Rectal smooth muscle tissue (tissue), 1 donor: ENCODE measurements around the gene ENOX2.

ENCODE experiments used
- H3K27ac ChIP-seq: one replicate; pipeline ENCODE4 v1.7.0; 2013; ENCODE audit warnings: low read depth, low read length, inconsistent platforms
- H3K27me3 ChIP-seq: one replicate; pipeline ENCODE4 v1.7.0; 2013; ENCODE audit warnings: low read length; ENCODE audit not compliant: control insufficient read depth, insufficient read depth
- H3K36me3 ChIP-seq: one replicate; pipeline ENCODE4 v1.7.0; 2013; ENCODE audit warnings: low read length; ENCODE audit not compliant: control insufficient read depth, insufficient read depth
- H3K4me1 ChIP-seq: one replicate; pipeline ENCODE4 v1.7.0; 2013; ENCODE audit warnings: low read length; ENCODE audit not compliant: control insufficient read depth, insufficient read depth
- H3K4me3 ChIP-seq: one replicate; pipeline ENCODE4 v1.7.0; 2013; ENCODE audit warnings: low read length
- H3K9ac ChIP-seq: one replicate; pipeline ENCODE4 v1.7.0; 2013; ENCODE audit warnings: low read length

Gene ENOX2

DNA sequence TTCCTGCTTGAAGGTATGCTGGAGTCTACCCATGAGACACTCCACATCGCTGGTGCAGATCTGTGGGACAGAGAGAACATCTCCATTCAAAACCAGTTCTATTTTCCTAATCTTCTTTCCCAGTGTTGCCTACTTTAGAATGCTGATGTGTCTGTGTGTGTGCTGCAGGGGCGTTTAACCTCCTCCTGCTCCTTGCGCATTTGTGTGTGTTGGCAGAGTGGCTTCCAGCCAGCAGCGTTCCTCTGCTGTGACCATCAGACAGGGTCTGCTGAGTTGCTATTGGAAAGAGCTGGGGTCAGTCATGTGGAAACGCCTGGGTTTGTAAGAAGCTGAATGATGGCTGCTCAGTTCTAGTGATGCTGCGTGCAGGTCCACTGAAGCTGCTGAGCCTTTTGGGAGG, 277.6 kb downstream of the ENOX2 start:
- no peaks in the 10 kb centered on the region for H3K4me1 ChIP-seq
- H3K4me3 ChIP-seq = no peak overlapping the region
- no peak overlapping the region for H3K9ac ChIP-seq
- no peaks in the 10 kb centered on the region for H3K36me3 ChIP-seq
- no peaks in the 10 kb centered on the region for H3K27me3 ChIP-seq
- no peak overlapping the region for H3K27ac ChIP-seq

DNA sequence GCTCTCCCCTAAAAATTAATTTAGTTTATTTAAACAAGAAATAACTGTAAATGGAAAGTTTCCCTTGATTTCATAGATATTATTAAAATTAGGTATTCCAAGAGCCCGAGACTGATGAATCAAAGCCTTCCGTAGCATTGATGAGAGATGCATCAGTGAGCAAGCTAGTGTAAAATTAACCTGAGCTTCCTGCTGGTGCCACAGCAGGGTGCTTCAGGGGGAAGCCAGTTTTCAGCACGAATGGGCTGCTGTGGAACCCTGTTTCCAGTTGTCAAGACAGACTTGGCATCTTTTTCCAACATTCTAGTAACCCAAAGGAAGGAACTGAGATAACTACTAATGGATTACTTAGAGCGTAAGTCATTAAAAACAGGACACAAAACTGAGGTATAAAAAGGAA, 279.5 kb downstream of the ENOX2 start:
- Histone ChIP-seq H3K4me3 (no peak overlapping the region), H3K9ac (no peak overlapping the region), H3K36me3 (no peaks in the 10 kb centered on the region), H3K4me1 (no peaks in the 10 kb centered on the region), H3K27ac (no peak overlapping the region), H3K27me3 (no peaks in the 10 kb centered on the region)

DNA sequence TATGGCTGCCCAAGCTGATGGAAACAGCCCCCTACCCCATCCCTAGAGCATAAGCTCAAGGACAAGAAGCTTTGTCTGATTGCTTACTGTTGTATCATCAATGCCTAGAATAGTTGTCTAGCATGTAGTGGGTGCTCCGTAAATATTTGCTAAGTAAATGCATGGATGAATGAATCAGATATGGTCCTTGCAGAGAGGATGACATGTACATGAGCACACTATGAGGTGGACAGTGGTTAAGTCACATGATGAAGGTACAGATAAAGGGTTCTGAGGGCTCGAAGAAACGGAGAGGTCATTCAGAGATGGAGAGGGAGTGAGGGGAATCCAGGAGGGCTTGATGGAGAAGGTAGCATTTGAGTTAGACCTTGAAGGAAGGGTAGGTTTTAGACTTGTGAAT, 287.1 kb downstream of the ENOX2 start:
- H3K4me3 ChIP-seq = no peak overlapping the region
- H3K36me3 ChIP-seq = no peaks in the 10 kb centered on the region
- H3K4me1 ChIP-seq = no peaks in the 10 kb centered on the region
- H3K27ac ChIP-seq = no peak overlapping the region
- H3K27me3 ChIP-seq = no peaks in the 10 kb centered on the region
- no peak overlapping the region for H3K9ac ChIP-seq

DNA sequence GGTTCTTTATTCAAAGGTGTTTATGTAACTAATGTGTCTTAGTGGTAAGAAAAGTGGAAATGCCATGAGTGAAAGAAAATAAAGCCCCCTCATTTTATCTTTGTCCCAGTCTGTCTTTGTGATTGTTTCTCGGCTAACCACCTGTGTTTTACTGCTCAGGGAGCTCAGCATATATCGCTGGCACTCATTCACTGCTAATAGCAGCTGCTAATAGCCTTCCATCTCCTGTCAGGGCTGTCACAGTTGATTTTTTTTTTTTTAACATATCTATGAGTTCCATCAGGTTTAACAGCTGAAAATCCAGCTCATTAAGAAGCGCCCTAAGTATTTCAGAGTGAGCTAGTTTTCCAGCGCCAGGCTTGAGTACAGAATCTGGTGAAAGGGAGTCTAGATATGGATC, 295.6 kb downstream of the ENOX2 start:
- Histone ChIP-seq H3K9ac (no peak overlapping the region), H3K27me3 (no peaks in the 10 kb centered on the region), H3K4me3 (no peak overlapping the region), H3K27ac (no peak overlapping the region), H3K4me1 (no peaks in the 10 kb centered on the region), H3K36me3 (no peaks in the 10 kb centered on the region)

DNA sequence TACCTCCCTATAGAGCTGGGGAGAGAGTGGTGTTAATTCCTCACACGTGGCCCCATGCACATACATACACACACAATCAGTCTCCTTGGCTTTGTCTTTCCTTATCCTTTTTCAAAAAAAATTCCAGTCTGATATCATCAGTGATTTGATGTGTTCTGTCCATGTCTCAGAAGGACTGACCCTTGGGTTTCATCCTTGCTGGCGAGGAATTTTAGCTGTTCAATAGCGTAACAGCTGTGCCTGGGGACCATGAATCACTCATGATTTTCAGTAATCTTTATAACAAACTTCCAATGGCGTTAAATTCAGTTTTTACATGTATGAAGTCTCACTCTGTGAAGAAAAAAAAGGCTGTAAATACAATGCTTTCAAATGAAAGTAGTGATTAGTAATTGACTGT, 296.6 kb downstream of the ENOX2 start:
- no peak overlapping the region for H3K27ac ChIP-seq
- H3K9ac ChIP-seq = no peak overlapping the region
- H3K36me3 ChIP-seq = no peaks in the 10 kb centered on the region
- no peaks in the 10 kb centered on the region for H3K4me1 ChIP-seq
- H3K4me3 ChIP-seq = no peak overlapping the region
- no peaks in the 10 kb centered on the region for H3K27me3 ChIP-seq

DNA sequence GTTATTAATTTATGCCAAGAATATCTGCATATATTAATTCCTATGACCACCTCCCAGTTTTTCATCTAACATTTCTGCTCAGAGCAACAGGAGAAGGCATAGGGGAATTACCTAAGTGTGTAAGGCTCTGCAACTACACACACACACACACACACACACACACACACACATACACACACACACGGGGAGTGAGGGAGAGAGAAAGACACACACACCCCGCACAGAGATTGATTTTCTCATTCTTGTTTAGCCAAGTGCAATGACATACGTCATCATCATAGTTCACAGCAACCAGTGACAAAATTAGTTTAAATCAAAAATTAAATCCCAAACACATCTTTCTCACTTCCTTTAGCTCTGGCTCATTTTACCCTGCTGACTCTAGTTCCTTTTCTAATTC, 298.1 kb downstream of the ENOX2 start:
- Histone ChIP-seq H3K36me3 (no peaks in the 10 kb centered on the region), H3K27ac (no peak overlapping the region), H3K4me1 (no peaks in the 10 kb centered on the region), H3K9ac (no peak overlapping the region), H3K4me3 (no peak overlapping the region), H3K27me3 (no peaks in the 10 kb centered on the region)

DNA sequence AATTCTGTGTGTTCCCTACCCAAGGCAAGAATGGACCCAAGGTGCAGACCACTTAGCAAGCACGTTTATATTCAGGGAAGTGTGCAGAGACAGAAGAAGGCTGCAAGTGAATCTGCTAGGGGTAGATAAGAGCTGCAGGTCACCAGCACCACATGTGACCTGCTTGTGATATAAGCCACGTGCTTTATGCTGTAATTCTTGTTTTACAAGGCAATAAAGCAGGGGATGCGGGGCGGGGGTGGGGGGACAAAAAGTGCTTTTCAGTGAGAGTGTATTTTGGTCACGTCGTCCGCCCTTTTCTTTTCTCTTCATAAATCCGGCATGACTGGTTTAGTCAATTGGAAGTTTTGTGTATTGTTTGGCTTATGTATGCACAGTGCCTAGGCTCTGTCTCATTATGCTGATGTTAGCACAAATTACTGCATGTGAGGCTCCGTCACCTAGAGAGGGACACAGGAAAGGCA, 308.5 kb downstream of the ENOX2 start:
- Histone ChIP-seq H3K4me3 (no peak overlapping the region), H3K4me1 (no peaks in the 10 kb centered on the region), H3K27ac (no peak overlapping the region), H3K36me3 (no peaks in the 10 kb centered on the region), H3K27me3 (no peaks in the 10 kb centered on the region), H3K9ac (no peak overlapping the region)

DNA sequence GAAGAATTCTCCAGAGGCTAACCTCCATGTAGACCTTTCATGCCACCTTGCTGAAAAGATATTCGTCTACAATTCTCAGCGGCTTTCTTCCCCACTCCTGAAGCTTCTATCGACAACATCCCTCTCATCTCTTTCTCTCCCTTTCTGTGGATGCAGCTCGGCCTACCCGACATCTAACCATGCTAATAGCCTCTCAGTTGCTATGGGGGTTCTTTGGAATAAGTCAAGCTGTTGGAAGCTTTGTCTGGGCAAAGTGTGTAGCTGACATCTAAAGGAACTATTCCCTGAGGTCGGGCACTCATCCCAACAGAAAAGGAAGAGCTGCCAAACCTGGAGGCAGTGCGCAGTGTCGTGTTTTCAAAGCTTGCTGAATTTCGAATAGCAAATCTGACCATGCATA, 309.1 kb downstream of the ENOX2 start:
- Histone ChIP-seq H3K36me3 (no peaks in the 10 kb centered on the region), H3K9ac (no peak overlapping the region), H3K4me3 (no peak overlapping the region), H3K4me1 (no peaks in the 10 kb centered on the region), H3K27me3 (no peaks in the 10 kb centered on the region), H3K27ac (no peak overlapping the region)

DNA sequence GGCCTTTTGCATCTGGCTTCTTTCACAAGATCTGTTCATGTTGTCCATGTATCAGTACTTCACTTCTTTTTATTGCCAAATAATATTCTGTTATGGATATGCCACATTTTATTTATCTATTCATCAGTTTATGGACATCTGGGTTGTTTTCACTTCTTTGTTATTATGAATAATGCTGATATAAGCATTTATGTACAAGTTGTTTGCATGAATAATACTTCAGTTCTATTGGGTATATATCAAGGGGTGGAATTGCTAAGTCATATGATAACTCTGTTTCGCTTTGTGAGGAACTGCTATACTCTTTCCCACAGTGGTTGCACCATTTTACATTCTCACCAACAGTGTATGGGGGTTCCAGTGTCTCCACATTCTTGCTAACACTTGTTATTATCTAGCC, 310.8 kb downstream of the ENOX2 start:
- H3K4me3 ChIP-seq = no peak overlapping the region

DNA sequence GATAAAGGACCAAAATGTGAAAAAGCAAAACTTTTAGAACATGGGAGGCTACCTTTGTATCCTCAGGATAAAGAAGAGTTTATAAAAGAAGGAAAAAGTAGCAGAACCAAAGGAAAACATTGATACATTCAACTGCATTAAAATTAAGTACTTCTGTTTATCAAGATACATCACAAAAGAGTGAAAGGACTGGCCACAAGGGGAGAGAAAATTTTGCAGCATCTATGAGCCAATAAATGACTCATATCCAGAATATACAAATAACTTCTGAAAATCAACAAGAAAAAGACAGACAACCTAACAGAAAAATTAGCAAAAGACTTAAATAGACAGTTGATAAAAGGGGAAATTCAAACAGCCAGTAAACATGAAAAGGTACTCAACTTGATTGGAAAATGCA, 324.1 kb downstream of the ENOX2 start:
- Histone ChIP-seq H3K4me3 (no peak overlapping the region), H3K27me3 (no peaks in the 10 kb centered on the region), H3K27ac (no peak overlapping the region), H3K9ac (no peak overlapping the region), H3K36me3 (no peaks in the 10 kb centered on the region), H3K4me1 (no peaks in the 10 kb centered on the region)

More for the DNA sequence above, 310.8 kb downstream of the ENOX2 start:
- H3K27me3 ChIP-seq = no peaks in the 10 kb centered on the region
- H3K36me3 ChIP-seq = no peaks in the 10 kb centered on the region
- H3K9ac ChIP-seq = no peak overlapping the region
- H3K27ac ChIP-seq = no peak overlapping the region
- H3K4me1 ChIP-seq = no peaks in the 10 kb centered on the region

DNA sequence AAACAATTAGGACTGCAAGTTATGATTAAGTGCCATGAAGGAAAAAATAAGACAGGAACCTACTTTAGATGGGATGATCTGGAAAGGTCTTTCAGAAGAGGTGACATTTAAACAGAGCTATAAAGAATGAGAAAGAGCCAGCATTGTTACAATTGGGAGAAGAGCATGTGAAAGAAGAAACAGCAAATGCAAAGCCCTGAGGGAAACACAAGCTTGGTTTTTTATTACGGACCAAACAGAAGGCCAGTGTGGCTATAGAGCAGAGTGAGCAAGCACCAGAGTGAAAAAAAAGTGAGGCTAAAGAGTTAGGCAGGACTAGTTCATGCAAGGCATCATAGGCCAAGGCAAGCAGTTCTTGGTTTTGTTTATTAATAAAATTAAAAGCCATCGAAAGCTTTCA, 325.6 kb downstream of the ENOX2 start:
- no peaks in the 10 kb centered on the region for H3K36me3 ChIP-seq
- H3K27me3 ChIP-seq = no peaks in the 10 kb centered on the region
- H3K4me1 ChIP-seq = no peaks in the 10 kb centered on the region
- H3K4me3 ChIP-seq = no peak overlapping the region
- H3K9ac ChIP-seq = no peak overlapping the region
- H3K27ac ChIP-seq = no peak overlapping the region

DNA sequence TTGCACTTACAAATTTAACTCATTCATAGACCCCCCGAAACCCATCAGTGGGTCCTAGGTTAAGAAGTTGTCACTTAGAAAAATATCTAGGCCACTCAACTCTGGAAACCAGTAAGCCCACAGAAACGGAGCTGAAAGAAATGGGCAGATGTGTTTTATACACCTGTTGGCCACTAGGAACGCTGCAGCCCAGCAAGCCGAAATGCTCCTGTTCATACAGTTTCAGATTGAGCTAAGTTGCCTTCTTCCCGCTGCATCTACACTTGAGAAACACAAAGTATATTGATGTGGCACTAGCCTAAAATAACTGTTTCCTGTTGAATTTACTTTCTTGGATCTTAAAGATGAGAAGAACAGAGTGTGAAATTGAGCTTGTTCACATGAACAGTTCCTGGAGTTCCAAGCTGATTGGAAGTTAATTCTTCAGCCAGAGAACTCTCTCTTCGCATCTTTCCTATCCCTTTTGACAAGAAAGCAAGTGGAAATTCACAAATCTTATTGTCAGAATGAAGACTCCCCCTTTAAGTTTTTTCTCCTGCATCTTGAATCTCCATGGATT, 327.1 kb downstream of the ENOX2 start:
- Histone ChIP-seq H3K27me3 (no peaks in the 10 kb centered on the region), H3K9ac (no peak overlapping the region), H3K36me3 (no peaks in the 10 kb centered on the region), H3K4me1 (no peaks in the 10 kb centered on the region), H3K27ac (no peak overlapping the region), H3K4me3 (no peak overlapping the region)
